ENCODE measurements around the gene FAN1.

The FAN1 gene

GRCh38 chr15:30962079-30962478, 58.4 kb downstream of the FAN1 start:
- no peak for DNase-seq

GRCh38 chr15:30962659-30963058, 58.9 kb downstream of the FAN1 start:
- no peak for DNase-seq

- DNase-seq = no peak
Observed at GRCh38 chr15:30963681-30964080, 60.0 kb downstream of the FAN1 start.

- DNase-seq = no peak
Observed at GRCh38 chr15:30969724-30970123, 66.0 kb downstream of the FAN1 start.

DNA sequence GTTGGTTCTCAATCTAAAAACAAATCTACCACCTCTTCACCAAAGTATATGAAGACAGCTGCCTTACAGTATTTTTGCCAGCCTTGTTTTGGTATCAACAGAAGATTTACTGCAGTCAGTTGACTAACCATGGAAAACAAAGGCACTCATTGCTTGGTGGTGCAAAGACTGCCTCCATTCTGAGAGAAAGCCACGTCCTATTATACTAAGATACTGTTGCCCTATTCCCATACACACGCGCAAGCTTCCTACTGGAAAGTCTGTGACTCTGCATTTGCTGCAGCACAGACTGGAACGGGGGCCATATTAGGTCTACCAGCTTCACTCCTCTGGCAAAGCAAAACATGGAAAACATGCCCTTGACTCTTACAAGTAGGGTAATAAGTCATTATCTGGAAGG, 69.7 kb downstream of the FAN1 start:
- no peak for DNase-seq

GRCh38 chr15:30974112-30974511, 70.4 kb downstream of the FAN1 start:
- no peak for DNase-seq

DNA sequence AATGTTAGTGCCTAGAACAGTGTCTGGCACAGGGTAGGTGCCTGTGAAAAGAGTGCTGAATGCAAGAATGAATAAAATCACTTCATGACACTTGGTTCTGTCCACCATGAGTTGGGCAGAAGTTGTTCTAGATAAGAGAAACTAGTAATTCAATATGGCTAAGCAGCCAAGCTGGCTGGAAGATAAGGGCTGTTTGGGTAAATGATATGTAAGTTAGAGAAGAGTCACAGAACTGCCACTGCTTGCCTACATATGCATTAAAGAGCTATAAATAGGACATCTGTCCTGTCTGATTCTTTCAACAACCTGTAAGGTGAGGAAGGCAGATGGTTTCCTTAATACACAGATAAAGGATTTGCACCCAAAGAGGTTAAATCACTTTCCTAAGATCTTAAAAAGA, 74.6 kb downstream of the FAN1 start:
- no peak for DNase-seq

GRCh38 chr15:30979457-30979856, 75.7 kb downstream of the FAN1 start:
- DNase-seq = no peak

GRCh38 chr15:30984118-30984517, 80.4 kb downstream of the FAN1 start:
- DNase-seq = no peak

- no peak for DNase-seq
Observed at GRCh38 chr15:30984542-30984941, 80.8 kb downstream of the FAN1 start.

- no peak for DNase-seq
Observed at GRCh38 chr15:30985081-30985531, 81.4 kb downstream of the FAN1 start.

GRCh38 chr15:30990036-30990435, 86.3 kb downstream of the FAN1 start:
- DNase-seq = no peak

GRCh38 chr15:30990446-30991254, 86.9 kb downstream of the FAN1 start:
- DNase-seq = no peak

DNA sequence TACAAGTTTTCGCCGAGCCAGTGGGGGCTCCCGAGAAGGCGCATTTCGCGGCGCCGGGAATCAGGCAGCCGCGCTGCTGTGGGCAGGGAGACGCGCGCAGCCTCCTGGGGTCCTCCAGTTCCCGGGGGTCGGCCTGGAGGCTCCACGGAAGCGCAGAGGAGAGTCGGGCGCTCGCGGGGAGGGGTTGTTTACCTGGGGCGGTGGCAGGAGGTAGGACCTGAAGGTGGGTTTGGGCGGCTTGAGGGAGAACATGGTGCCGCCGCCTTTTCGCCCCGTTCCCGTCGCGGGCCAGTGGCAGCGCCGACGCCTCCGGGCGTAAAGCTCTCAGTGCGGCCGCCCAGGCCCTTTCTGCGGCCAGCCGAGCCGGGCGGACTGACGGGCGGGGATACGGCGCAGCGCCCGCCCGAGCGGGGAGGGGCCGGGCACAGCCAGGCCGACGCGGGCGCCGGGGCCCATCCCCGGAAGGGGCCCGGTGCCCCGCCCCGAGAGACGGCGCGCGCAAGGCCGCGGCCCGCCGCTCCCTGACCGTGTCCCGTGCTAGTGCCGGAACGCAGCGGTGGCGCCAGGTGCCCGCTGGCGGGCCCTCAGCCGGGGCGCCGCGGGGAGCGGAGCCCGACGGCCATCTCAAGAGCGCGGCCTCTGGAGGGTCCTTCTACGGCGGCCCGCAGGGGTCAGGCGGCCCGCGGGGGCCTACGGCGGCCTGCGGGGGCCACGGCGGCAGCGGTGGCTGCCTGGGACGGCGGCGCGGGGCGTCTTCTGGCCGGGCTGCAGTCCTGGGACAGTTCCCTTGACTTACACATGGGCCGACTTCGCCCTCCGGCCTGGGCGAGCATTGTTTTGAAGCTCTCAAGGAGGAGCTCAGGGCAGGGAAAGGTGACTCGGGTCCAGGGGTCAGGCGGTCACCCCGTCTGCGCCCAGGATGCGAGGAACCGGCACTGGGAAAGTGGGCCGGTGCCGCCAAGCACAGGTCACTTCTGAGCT, 87.8 kb downstream of the FAN1 start, which contains the start of gene MTMR10:
MTMR10 (minus strand) TSS at position 374 of the 981 bp plus-strand sequence; CDS start at position 252, 122 bp downstream.
- peak; percentile 70 for DNase-seq

DNA sequence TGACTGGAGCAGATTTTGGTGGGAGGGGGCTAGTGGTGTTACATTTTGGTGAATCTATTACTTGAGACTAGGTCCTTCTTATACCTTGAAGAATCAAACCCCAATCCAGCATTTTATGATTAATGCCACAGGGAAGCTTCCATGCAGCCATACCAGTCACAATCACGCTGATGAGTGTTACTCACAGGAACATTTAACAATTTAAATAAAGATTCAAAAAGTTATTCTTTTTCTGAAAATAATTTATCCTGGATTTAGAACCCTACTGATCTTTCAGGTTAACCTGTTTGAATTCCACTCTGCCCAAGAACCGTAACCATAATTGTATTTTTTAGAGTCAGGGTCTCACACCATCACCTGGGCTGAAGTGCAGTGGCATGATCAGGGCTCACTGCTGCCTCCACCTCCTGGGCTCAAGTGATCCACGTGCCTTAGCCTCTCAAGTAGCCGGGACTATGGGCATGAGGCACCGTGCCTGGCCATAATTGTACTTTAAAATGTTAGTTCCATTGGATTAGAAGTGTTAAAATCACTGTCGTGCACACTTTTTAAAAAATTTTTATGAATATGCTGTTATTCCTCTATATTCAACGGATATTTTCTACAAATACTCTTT, 88.6 kb downstream of the FAN1 start:
- no peak for DNase-seq
